CD4-positive, alpha-beta T cell treated with Interleukin-17A for 4 hours (primary cell): ENCODE data around the gene XG.
"Not testable (repeated sequence)": the region's sequence is repeated elsewhere in the genome, so short reads cannot be mapped to it uniquely, and the experiment has no call there.

ENCODE experiments used
- DNase-seq: peaks from one replicate; pipeline ENCODE4 v3.0.0-alpha.2; 2020; ENCODE audit warnings: mixed read lengths

XG gene

GRCh38 chrX:2751874-2752300 lies at the start of gene XG:
TSS of gene XG (plus strand) at chrX:2752040. CDS start at chrX:2752275, 235 bp downstream.
- DNase-seq: not testable (repeated sequence)

- DNase-seq: no peak
These were observed 47.9 kb upstream of the XG start for GRCh38 chrX:2703991-2704369.

- no peak for DNase-seq
These were observed 46.6 kb upstream of the XG start for GRCh38 chrX:2705046-2705832.

- DNase-seq: peak; percentile 64
These were observed 44.5 kb upstream of the XG start for GRCh38 chrX:2707334-2707760.

GRCh38 chrX:2708021-2708420 lies 43.8 kb upstream of the XG start:
- DNase-seq: no peak

- no peak for DNase-seq
These were observed 43.1 kb upstream of the XG start for GRCh38 chrX:2708592-2709188.

- DNase-seq: no peak
These were observed 42.3 kb upstream of the XG start for GRCh38 chrX:2709556-2709955.

GRCh38 chrX:2710041-2710840 lies 41.6 kb upstream of the XG start:
- DNase-seq: peak; percentile 28

GRCh38 chrX:2711441-2711840 lies 40.4 kb upstream of the XG start:
- no peak for DNase-seq

GRCh38 chrX:2712428-2712827 lies 39.4 kb upstream of the XG start:
- DNase-seq: no peak

- no peak for DNase-seq
These were observed 38.7 kb upstream of the XG start for GRCh38 chrX:2712890-2713840.

GRCh38 chrX:2714551-2714950 lies 37.3 kb upstream of the XG start:
- no peak for DNase-seq

- DNase-seq: no peak
These were observed 36.7 kb upstream of the XG start for GRCh38 chrX:2715066-2715600.

GRCh38 chrX:2717312-2717711 lies 34.5 kb upstream of the XG start:
- no peak for DNase-seq

GRCh38 chrX:2718821-2719220 lies 33.0 kb upstream of the XG start:
- no peak for DNase-seq

- DNase-seq: no peak
These were observed 31.9 kb upstream of the XG start for GRCh38 chrX:2719774-2720447.

GRCh38 chrX:2723286-2723879 lies 28.5 kb upstream of the XG start:
- no peak for DNase-seq

- not testable (repeated sequence) for DNase-seq
These were observed 24.6 kb upstream of the XG start for GRCh38 chrX:2727264-2727663.

- DNase-seq: no peak
These were observed 19.8 kb upstream of the XG start for GRCh38 chrX:2732076-2732475.

GRCh38 chrX:2732649-2733048 lies 19.2 kb upstream of the XG start:
- no peak for DNase-seq

- no peak for DNase-seq
These were observed 18.6 kb upstream of the XG start for GRCh38 chrX:2733286-2733685.
